Ecto neural progenitor cell (in vitro differentiated cells): Measurements from ENCODE around the gene UBE2D2.
"Not testable (repeated sequence)": the region's sequence is repeated elsewhere in the genome, so short reads cannot be mapped to it uniquely, and the experiment has no call there.

Experiments
- DNase-seq: peaks from one replicate; pipeline ENCODE4 v3.0.0-alpha.2; 2018; ENCODE audit warnings: low spot score

Gene UBE2D2

GRCh38 chr5:139560752-139561654 is at the start of gene UBE2D2:
UBE2D2 (plus strand) TSS chr5:139561339; CDS start chr5:139561792, 453 bp downstream.
- peak; percentile 97 for DNase-seq

GRCh38 chr5:139512786-139513390 is 48.3 kb upstream of the UBE2D2 start:
- no peak for DNase-seq

GRCh38 chr5:139513434-139513833 is 47.7 kb upstream of the UBE2D2 start:
- peak; percentile 82 for DNase-seq

- DNase-seq = no peak
These were observed 47.2 kb upstream of the UBE2D2 start for GRCh38 chr5:139513852-139514485.

- DNase-seq = no peak
These were observed 46.7 kb upstream of the UBE2D2 start for GRCh38 chr5:139514486-139514856.

DNA sequence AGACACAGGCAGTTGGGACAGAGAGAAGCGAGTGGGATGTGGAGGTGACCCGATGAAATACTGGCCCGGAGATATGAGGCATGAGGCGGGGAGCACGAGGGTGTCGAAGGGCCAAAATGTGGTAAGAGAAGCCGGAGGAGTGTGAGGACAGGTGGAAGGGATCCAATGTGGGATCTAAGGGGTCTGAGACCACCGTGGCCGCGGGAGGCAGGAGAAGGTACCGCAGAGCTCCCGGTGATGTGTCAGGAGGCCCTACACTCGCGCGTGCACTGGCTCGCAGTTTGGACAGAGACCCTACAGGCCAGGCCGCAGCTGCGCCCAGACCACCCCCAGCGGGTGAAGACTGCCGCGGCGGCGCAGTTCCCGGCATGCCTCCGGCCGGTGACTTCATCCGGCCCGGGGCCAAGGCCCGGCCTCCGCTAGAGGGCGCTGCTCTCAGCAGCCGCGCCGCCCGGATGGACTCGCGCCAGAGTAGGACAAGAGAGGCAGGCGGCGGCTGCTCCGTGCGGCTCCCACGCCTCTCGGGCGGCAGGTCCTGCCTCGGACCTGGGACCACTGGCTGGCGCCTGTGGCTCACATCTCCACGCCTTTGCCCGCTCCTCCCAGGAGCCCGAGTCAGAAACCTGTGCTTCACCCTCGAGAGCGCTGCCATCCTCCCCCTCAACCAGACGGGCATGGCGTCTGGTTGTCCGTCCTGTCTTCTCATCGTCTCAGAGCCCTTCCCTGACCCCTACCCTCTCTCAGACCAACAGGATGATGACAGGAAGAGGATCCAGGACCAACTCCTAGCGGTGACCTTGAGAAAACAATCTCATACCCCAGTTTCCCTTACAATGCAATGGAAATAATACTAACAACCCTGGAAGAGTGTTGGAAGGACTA is 43.2 kb upstream of the UBE2D2 start:
- peak; percentile 98 for DNase-seq

GRCh38 chr5:139523635-139524445 is 37.3 kb upstream of the UBE2D2 start:
- no peak for DNase-seq

GRCh38 chr5:139524446-139524845 is 36.7 kb upstream of the UBE2D2 start:
- DNase-seq = no peak

GRCh38 chr5:139524940-139525585 is 36.1 kb upstream of the UBE2D2 start:
- DNase-seq = no peak

- not testable (repeated sequence) for DNase-seq
These were observed 35.4 kb upstream of the UBE2D2 start for GRCh38 chr5:139525586-139526308.

GRCh38 chr5:139526309-139527089 is 34.6 kb upstream of the UBE2D2 start:
- DNase-seq = peak; percentile 81

GRCh38 chr5:139527090-139527470 is 34.1 kb upstream of the UBE2D2 start:
- not testable (repeated sequence) for DNase-seq

DNA sequence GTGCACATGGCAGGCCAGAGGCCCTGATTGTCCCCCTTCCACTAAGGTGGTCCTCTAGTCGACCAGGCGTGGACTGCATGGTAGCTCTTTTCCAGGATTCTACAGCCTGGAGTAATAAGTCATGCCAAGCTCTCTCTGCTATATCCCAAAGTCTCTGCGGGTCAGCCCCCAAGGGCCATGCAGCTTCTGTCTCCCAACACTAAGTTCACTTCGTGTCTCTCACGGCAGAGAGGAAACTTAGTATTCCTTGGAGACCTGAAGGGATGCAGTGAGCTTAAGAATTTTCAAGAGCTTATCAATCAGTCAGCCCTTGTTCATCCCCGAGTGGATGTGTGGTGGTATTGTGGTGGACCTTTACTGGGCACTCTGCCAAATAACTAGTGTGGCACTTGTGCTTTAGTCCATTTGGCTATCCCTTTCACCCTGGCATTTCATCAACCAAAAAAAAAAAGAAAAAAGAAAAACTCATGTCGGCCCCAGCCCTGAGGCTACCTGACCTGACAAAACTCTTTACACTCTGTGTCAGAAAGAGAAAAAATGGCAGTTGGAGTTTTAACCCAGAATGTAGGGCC is 33.2 kb upstream of the UBE2D2 start:
- DNase-seq = not testable (repeated sequence)

DNA sequence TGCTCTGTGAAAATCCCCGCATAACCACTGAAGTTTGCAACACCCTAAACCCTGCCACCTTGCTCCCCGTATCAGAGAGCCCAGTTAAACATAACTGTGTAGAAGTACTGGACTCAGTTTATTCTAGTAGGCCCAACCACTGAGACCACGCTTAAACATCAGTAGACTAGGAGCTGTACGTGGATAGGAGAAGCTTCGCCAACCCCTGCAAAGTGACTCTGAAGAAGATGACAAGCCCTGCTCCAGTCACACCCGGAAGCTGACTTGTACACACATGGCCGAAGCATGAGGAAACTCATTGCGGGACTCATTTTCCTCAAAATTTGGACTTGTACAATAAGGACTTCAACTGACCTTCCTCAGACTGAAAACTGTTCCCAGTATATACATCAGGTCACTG is 32.4 kb upstream of the UBE2D2 start:
- not testable (repeated sequence) for DNase-seq

- not testable (repeated sequence) for DNase-seq
These were observed 31.1 kb upstream of the UBE2D2 start for GRCh38 chr5:139530079-139530478.

DNA sequence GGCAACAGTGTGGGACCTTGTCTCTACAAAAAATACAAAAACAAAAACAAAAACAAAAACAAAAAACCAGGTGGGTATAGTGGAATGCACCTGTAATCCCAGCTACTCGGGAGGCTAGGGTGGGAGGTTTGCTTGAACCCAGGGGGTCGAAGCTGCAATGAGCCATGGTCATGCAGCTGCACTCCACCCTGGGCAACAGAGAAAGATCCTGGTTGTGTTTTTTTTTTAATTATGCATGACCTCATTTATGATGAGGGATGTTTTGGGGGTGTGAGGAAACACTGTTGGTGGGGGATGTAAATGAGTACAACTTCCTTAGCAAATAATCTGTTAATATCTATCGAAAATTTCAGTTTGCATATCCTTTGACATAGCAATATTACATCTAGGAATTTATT is 29.4 kb upstream of the UBE2D2 start:
- no peak for DNase-seq

- peak; percentile 81 for DNase-seq
These were observed 17.6 kb upstream of the UBE2D2 start for GRCh38 chr5:139543423-139543991.

DNA sequence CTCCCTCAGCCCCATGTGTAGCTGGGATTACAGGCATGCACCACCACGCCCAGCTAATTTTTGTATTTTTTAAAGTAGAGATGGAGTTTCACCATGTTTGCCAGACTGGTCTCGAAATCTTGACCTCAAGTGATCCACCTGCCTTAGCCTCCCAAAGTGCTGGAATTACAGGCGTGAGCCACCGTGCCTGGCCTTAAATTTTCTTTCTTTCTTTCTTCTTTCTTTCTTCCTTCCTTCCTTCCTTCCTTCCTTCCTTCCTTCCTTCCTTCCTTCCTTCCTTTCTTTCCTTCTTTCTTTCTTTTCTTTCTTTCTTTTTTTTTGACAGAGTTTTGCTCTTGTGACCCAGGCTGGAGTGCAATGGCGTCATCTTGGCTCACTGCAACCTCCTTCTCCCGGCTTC is 14.5 kb upstream of the UBE2D2 start:
- DNase-seq = not testable (repeated sequence)
